C1 segment of cervical spinal cord (tissue), 14 donors: ENCODE results near the gene C12orf56.
"Not testable (repeated sequence)": the region's sequence is repeated elsewhere in the genome, so short reads cannot be mapped to it uniquely, and the experiment has no call there.

ENCODE experiments used
- DNase-seq, 14 donors: peaks; one replicate each; lab custom pipeline; 2025; lab: John Stamatoyannopoulos, UW

The C12orf56 gene

DNA sequence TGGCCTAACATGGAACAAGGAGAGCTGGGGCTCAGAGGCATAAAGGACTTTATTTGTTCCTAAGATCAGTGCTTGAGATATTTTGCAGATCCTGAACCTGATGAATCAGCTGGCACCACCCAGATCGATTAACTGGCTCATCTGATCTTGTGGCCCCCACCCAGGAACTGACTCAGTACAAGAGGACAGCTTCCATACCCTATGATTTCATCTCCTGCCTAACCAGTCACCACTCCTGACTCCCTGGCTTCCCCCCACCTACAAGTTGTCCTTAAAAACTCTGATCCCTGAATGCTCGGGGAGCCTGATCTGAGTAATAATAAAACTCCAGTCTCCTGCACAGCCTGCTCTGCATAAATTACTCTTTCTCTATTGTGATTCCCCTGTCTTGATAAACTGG lies 5.1 kb downstream of the C12orf56 start:
- no peak for DNase-seq

DNA sequence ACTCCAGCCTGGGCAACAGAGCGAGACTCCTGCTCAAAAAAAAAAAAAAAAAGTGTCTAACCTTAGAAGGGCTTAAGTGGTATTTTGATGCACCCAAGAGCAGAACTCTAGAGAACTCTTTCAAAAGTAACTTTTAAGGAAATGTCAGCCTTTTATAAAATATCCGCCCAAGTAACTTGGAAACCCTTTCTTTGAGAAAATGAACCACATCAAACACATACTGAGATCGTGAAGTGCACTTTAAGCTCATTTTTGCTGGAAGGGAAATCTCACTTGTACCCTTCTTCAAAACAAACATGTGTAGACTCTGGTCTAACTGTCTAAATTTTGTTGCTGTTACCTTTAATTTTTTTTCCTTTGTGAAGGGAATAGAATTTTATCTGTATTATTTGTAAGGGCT lies 5.5 kb downstream of the C12orf56 start:
- no peak for DNase-seq

DNA sequence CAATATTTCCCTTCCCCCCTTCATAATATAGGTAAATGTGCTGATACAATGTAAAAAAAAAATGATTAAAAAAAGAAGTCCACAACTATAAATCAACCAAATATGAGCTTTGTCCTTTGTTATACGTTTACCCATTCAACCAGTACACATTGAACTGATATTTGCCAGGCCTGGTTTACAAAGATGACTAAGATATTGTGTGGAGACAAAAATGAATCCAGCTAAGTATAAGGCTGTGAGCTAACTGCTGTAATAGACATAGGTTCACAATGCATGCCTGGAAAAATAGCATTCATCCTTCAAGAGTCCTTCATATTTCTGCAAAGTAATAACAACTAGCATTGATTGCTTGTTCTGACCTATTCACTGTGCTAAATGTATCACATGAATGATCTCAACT lies 6.9 kb downstream of the C12orf56 start:
- DNase-seq, result no peak

DNA sequence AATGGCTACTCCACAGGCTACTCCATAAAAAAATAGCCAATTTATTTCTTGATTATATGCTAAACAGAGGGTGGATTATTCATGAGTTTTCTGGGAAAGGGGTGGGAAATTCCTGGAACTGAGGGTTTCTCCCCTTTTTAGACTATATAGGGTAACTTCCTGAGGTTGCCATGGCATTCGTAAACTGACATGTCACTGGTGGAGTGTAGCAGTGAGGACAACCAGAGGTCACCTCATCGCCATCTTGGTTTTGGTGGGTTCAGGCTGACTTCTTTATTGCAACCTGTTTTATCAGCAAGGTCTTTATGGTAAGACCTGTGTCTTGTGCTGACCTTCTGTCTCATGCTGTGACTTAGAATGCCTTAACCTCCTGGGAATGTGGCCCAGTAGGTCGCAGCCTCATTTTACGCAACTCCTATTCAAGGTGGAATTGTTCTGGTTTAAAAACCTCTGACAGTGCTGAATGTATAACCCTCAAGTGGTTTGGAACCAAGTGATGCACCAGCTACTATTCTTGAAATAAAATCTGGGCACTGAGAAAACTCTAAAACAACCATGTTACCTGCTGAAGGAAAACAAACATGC lies 27.7 kb downstream of the C12orf56 start:
- no peak for DNase-seq

DNA sequence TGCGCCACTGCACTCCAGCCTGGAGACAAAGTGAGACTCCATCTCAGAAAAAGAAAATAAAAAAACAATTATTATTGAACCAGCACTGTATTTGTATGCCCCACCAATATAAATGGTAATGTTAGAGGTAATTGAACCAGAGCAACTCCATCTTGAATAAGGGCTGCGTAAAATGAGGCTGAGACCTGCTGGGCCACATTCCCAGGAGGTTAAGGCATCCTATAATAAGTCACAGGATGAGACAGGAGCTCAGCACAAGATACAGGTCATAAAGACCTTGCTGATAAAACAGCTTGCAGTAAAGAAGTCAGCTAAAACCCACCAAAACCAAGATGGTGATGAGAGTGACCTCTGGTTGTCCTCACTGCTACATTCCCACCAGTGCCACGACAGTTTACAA lies 29.4 kb downstream of the C12orf56 start:
- not testable (repeated sequence) for DNase-seq

DNA sequence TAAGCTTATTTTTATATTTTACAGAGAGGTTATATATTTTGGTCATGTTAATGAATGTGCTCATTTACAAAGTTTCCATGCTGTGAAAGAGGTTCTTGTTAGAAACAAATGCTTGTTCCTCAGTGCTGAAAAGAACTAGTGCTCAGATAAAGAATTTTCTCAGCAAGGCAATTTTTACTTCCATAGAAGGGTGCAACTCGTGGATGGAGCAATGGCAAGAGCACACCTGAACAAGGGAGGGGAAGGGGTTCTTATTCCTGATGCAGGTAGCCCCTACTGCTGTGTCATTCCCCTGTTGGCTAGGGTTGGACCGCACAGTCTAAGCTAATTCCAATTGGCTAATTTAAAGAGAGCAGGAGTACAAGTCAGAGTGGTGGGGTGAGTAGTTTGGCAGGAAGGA lies 34.3 kb downstream of the C12orf56 start:
- not testable (repeated sequence) for DNase-seq

DNA sequence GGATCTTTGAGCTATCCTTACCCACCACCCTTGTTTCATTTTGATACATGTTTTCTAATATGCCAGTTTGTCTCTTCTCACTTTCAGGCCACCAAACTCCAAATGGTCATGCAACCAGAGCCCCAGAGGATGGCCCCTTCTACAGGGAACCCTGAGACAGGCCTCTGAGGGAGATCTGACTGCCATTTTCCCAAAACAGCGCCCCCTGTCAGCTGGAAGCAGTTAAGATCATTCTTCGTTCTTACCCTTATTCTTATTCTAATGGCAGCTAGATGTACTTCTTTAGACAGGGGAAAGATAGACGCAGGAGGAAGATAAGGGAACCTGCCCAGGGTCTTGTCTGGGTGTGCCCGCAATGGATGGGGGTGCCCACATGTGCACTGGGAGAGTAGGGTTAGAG lies 38.4 kb downstream of the C12orf56 start:
- no peak for DNase-seq

DNA sequence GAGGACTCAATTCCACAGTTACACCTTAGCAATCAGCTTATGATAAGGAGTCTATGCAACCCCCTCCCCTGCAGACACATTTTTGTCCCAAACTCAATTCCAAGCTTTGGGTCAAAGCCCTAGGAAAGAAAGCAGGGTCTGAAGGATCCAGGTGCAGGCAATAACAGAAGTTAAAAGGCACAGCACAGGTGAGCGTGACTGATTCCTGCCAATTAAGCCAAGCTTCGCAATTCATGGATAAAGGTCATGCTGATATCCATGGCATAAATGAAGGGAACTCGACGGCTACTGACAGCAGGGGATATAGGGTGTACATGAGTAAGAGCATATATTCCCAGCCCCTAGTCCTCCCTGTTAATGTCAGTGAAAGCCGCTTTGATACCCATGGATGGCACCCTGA lies 39.3 kb downstream of the C12orf56 start:
- DNase-seq, result no peak

DNA sequence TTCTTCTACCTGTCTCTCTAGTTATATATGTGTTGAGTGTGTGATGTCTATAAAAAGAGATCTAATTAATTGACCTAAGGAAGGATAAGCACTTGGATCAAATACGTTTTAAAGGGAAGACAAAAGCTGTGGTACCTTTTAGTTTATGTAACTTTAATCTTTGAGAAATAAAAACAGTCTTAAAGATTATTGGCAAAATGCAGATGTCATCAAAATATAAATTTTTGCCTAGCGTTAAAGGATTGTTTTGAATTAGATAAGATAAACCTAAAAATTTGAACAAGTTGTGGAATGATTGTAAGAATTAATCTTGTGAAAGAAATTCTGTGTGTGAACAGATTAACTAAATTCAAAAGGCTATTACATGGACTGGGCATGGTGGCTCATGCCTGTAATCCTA lies 42.9 kb downstream of the C12orf56 start:
- no peak for DNase-seq

DNA sequence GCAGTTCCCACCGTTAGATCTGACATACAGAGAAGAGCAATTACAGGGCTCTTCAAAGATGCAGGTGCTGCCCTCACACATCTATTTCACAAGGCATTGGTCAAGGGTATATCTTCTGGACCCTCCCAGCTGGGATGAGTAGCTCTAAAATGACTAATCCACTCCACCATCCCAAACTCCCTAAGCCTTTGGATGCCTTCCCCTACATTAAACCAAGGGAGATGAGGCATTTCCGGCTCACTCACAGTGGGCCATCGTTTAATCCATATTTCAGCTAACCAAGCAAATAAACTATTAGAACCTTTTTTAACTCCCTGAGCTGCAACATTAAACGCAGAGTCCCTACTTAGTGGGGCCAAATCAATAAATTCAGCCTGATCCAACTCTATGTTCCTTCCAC lies 45.9 kb downstream of the C12orf56 start:
- DNase-seq, result not testable (repeated sequence)

DNA sequence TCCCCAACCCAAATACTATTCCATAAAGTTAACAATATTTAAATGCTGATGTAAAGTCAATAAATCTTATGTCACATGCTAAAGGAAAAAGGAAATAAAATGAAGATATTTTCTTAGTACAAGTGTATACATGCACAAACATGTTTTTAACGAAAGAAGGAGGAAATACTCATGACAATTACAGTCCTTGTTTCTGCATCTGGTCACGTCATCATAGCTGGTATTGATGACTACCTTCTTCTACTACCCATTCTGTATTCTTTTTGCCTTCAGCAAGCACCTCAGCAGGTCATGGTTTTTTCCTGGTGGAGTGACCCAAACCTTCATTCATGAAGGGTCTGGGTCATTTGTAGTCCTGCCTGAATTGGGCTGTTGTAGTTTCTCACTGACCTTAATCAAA lies 50.0 kb downstream of the C12orf56 start:
- DNase-seq, result not testable (repeated sequence)

DNA sequence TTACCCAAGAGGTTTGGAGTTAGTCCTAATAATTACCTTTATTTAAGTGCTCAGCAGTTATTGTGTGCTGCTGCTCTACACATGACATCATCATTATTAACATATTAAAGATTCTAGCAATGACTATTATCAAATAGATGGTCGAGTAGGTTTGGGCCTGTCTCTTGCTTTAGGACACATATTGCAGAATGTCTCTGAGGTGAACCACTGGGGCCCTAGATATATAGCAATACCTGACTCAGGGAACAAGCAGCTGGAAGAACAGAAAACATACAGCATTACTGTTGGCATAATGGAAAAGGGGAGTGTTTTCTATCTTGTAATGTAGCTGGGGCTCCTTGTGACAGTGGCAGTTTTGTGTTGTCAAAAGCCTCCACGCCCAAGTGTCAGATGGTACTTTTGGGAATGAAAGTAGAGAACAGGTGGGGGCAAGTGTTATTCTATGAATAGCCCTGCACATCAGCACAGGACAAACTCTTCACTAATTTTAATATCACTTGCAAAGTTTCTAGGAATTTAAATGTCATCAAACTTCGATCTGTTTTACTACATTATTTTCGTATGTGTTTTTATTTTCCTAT lies 54.6 kb downstream of the C12orf56 start:
- no peak for DNase-seq

DNA sequence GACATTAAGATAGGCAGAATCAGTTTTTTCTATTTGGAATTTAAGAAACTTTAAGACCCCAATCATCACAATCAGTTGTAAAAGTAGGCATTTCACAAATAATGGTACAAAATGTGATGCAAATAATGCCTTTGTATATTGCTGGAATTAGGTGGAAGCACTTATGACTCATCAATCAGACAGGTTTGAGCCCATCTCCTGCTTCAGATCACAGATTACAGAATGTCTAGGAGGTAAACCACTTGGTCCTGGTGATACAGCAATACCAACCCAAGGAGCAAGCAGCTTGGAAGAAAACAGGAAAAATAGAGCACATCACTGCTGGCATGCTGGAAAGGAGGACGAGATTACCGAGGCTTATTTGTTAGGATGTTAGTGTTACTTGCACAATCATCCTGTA lies 57.6 kb downstream of the C12orf56 start:
- DNase-seq, result no peak

DNA sequence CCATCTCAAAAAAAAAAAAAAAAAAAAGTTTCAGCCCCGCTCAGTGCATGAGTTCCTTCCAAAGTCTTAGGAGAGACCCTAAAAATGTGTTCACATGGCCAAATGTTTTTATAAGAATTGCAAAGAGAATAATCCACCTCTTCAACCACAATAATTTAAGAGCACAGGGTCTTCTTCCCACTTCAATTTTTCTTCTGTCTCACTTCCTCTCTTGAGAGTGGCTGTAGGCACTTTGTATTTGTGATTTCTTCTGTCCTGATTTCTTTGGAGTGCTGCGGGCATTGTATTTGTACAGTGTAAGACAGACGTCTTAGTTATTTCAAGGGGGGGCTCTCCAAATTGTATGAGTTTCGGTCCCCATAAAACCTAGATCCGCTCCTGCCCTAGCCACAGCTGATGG lies 58.3 kb downstream of the C12orf56 start:
- no peak for DNase-seq

DNA sequence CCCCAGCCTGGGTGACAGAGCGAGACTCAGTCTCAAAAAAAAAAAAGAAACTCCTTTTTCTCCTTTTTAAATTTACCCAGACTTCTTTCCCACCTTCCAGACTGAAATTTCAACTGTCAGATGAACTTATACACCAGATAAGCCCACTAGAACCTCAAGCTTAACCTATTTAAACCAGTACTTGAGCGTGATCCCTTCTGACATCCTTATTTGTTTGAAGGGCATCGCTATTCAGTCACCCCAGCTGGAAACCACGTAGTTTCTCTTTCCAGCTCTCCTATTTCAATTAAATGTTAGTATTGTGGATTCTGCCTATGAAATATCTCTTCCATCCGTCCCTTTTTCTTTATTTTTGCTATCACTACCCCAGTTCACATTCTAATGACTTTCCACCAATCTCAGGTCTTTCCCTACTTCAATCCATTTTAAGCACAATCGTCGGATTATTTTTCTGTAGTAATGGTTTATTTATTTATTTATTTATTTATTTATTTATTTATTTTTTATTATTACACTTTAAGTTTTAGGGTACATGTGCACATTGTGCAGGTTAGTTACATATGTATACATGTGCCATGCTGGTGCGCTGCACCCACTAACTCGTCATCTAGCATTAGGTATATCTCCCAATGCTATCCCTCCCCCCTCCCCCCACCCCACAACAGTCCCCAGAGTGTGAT lies 61.4 kb downstream of the C12orf56 start:
- DNase-seq, result not testable (repeated sequence)

DNA sequence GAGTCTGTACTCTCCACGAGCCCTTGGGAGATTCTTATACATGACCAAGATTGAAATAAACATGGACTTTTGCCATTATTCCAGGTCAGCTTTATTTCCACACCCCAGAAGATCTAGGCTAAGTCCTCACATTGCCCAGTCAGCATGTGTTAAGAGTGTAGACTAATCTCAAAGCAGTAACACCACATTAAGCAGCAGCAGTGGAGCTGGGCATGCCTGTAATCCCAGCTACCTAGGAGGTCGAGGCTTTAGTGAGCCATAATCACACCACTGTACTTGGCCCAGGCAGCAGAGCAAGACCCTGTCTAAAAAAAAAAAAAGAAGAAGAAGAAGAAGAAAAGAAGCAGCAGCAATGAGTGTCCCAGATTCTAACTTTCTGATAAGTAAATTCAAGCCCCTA lies 65.5 kb downstream of the C12orf56 start:
- no peak for DNase-seq

DNA sequence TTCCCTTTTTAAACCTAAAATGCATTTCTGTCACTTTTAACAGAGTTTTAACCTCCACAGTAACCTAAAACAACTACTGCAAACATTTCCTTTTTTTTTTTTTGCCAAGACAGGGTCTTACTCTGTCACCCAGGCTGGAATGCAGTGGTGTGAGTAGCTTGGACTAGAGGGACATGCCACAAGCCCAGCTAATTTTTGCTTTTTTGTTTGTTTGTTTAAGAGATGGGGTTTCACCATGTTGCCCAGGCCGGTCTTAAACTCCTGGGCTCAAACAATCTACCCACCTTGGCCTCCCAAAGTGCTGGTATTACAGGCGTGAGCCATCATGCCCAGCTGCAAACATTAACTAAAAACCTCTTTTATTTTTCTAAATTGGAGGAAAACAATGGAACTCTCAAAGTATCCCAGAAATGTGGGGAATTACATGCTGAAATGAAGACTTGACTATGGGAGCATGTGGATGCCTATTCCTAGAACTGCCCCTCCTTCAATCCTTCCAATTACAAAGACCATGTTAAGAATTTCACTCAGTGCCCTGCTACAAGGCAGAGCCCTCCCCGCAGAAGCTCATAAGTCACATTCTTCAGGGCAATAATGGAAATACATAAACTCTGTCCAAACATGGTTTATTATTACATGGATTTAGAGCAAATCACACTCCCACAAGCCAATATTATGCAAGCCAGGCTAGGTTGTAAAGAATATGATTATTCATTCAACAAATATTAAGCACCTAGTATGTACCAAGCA lies 66.9 kb downstream of the C12orf56 start:
- DNase-seq, result no peak

DNA sequence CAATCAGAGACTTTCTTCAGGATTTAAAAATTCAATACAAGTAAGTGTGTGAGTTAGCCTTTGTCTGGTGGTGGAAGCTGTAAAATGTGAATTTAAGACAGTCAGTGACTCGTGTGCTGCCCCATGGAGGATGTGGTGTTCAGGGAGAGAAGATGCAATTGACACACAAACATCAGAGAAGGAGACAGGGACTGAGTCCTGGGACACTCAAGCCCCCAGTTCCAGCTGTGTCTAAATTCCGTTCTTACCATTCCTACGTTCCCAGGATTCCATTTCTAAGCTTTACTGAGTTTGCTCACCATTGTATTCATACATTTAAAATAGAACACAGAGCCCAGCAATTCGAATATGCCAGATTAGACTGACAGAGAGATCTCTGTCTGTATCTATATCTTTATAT lies 67.6 kb downstream of the C12orf56 start:
- no peak for DNase-seq

DNA sequence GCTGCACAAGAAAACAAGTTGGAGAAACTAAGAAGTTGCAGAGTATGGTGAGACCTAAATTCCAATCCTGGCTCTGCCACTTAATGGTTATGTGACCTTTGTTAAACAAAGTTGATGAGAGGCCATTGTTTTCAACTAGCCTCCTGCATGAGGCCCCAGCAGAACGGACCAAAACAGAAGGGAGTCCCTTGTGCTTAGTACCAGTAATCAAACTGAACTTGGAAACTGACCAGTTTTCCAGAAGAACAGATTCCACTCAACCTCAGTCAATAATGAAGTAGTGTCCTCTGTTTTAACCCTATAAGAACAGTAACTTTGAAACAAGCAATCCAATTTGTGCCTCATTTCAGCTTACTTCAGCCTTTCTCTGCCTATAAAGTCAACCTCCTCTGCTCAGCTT lies 69.9 kb downstream of the C12orf56 start:
- DNase-seq, result no peak

DNA sequence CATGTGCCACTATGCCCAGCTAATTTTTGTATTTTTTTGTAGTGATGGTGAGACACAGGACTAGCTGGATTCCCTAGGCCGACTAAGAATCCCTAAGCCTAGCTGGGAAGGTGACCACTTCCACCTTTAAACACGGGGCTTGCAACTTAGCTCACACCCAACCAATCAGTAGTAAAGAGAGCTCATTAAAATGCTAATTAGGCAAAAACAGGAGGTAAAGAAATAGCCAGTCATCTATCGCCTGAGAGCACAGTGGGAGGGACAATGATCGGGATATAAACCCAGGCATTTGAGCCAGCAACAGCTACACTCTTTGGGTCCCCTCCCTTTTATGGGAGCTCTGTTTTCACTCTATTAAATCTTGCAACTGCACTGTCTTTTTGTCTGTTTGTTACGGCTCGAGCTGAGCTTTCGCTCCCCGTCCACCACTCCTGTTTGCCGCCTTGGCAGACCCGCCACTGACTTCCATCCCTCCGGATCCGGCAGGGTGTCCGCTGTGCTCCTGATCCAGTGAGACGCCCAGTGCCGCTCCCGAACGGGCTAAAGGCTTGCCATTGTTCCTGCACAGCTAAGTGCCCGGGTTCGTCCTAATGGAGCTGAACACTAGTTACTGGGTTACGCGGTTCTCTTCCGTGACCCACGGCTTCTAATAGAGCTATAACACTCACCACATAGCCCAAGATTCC lies 70.9 kb downstream of the C12orf56 start:
- DNase-seq, result not testable (repeated sequence)

DNA sequence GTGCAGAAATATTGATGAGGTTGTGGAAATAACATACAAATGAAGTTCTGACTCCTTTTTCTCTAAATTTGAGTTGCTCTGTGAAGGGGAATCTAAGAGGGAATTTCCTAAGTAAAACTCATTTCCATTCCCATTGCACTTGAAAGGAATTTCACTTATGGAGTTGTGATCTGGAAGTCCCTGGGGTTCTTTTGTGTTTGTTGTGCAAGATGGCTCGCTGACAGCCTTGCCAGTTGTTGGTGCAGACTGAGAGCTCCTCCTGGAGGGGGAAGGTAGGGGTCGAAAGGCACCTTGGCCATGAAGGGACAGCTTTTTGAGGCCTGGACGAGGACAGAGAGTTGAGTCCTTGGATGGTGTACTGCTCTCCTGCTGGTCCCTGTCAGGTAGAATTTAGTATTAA lies 72.0 kb downstream of the C12orf56 start:
- no peak for DNase-seq

DNA sequence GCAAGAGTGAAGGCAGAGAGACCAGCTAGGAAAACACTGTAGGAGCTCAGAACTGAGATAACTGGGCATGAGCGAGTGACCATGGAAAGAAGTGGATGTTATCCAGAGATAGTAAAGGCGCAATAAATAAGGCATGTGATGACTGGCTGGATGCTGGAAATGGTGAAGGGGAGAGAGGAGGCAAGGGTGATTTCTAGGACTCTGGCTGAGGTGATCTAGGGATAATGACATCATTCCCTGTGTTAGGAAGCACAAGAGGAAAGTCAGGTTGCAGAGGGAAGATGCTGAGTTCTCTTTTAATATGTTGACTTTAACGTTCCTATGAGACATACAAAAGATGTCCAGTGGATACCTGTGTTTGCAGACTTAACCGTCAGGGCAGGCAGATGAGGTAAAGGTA lies 78.7 kb downstream of the C12orf56 start:
- no peak for DNase-seq
